Pulmonary artery endothelial cell (primary cell): ENCODE results near the gene RAB43. TPM values are rescaled to one million over a fixed set of nuclear protein-coding genes. Genes with fewer than 3 reads are reported as not detected.
"Not testable (repeated sequence)": the region's sequence is repeated elsewhere in the genome, so short reads cannot be mapped to it uniquely, and the experiment has no call there.

Source experiments
- DNase-seq: peaks from one replicate; pipeline ENCODE4 v3.0.0-alpha.2; 2011; ENCODE audit warnings: low read depth, low spot score
- total RNA-seq: library from RNA; depleted of rRNA; stranded (reverse); fragments of >200 nt; gene quantifications from 2 replicates; pipeline ENCODE4 v1.2.3, GENCODE V29; 2014

Gene RAB43
- total RNA-seq: 27.7 and 29.4 TPM in 2 replicates

DNA sequence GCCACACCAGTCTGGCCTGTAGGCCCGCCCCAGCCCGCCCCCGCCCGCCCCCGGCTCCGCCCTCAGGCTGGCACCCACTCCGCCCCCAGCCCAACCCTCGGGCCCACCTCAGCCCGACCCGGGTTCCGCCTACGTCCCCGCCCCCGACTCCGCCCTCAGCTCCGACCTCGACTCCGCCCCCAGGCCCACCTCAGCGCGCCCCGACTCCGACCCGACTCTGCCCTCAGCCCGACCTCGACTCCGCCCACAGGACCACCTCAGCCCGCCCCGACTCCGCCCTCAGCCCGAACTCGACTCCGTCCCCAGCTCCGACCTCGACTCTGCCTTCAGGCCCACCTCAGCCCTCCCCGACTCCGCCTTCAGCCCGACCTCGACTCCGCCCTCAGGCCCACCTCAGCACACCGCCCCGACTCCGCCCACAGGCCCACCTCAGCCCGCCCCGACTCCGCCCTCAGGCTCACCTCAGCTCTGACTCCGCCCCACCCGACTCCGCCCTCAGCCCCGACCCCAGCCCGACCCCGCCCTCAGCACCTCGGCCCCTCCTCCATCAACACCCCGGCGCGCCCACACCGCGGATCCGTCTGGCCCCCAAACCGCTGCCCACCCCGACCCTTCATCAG, at the start of gene RAB43:
TSS of gene RAB43 (minus strand) at position 13 of the 620 bp plus-strand sequence. CDS start 315 bp downstream, outside the sequence.
- DNase-seq: peak; percentile 41

DNA sequence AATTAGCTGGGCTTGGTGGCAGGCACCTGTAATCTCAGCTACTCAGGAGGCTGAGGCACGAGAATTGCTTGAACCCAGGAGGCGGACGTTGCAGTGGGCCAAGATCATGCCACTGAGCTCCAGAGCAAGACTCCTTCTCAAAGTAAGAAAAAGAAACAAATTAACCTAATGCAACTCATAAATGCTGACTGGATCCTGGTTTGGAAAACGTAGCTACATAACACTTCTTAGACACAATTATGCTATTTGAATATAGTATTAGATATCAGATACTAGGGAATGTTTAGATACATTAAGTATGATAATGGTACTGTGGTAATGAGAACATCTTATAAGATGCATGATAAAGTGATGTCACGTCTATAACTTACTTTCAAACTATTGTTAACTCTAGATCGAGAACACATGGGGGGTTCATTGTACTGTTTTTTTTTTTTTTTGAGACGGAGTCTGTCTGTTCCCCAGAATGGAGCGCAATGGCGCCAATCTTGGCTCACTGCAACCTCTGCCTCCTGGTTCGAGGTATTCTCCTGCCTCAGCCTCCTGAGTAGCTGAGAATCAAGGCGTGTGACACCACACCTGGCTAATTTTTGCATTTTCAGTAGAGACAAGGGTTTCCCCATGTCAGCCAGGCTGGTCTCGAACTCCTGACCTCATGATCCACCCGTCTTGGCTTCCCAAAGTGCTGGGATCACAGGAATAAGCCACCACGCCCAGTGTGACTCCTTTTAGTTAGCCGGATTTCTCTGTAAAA, 45.2 kb upstream of the RAB43 start:
- DNase-seq: no peak

DNA sequence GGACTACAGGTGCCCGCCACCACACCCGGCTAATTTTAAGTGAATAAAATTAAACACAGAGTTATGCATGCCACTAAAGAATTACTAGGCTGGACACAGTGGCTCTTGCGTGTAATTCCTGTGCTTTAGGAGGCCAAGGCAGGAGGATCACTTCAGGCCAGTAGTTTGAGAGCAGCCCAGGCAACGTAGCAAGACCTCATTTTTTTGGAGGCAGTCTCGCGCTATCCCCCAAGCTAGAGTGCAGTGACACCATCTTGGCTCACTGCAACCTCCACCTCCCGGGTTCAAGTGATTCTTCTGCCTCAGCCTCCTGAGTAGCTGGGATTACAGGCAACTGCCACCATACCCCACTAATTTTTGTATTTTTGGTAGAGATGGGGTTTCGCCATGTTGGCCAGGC, 44.0 kb upstream of the RAB43 start:
- not testable (repeated sequence) for DNase-seq

DNA sequence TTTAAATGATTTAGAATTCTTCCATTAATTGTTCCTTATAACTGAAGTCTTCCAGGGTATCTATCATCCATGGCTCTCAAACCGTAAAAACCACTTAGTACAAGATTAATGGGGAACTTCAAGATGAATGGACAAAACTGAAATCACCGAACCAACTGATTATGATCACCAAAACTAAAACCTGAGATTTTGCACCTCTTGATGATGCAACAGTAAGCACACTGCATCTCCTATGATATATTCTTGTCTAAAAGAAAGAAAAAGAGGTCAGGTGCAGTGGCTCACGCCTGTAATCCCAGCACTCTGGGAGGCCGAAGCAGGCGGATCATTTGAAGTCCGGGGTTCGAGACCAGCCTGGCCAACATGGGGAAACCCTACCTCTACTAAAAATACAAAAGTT, 42.9 kb upstream of the RAB43 start:
- no peak for DNase-seq

DNA sequence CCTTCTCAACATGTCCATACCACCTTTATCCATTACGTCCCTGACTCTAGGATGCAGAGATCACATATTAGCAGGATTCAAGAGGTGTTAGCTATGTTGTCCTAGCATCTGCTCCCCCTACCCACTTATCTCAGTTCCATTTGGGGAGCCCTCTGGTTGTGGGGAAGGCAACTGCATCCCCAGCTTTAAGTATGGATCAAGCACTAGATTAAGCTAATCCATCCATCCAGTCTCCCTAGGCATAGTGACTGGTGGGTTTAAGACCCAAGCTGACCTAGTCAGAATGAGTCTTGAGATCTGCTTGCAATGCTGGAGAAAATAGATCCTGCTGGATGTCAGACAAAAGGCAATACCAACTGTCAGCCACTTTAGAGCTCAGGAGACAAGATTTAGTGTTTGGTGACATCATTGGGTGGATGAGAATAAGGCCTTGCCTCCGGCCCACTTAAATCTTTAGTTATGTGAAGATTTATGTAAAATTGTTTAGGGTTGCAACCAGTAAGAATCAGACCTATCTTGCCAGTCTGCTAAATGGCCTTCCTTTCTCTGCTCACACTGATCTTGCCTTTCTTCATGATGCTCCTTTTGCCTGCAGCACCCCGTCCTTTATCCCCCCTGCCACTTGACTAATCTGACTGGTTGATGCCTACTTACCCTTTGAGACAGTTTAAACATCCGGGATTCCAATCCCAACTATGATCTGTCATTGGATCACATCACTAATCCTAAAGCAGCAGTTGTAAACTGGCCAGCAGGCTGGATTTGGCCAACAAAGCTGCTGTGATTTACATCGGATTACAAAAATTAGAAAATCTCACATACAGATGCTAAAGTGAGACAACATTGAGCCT, 41.4 kb upstream of the RAB43 start:
- DNase-seq: no peak

DNA sequence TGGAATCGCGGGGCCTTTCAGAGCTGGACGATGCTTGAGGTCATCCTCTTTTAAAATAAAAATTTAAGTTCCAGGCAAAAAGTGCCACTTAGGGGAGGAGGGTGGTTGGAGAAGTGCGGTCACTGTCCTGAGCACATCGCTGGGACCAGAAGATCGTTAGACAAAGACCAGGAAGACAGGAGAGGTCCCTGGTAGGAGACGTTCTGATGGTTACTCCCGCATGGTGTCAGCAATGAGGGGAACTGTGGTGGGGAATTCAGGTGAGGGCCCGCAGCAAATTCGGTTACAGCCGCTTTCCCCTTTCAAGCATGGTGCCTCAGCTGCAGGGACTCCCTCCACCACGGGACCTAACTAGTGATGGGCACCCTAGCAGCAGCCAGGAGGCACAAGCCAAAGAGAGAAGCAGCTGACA, 40.3 kb upstream of the RAB43 start:
- no peak for DNase-seq

DNA sequence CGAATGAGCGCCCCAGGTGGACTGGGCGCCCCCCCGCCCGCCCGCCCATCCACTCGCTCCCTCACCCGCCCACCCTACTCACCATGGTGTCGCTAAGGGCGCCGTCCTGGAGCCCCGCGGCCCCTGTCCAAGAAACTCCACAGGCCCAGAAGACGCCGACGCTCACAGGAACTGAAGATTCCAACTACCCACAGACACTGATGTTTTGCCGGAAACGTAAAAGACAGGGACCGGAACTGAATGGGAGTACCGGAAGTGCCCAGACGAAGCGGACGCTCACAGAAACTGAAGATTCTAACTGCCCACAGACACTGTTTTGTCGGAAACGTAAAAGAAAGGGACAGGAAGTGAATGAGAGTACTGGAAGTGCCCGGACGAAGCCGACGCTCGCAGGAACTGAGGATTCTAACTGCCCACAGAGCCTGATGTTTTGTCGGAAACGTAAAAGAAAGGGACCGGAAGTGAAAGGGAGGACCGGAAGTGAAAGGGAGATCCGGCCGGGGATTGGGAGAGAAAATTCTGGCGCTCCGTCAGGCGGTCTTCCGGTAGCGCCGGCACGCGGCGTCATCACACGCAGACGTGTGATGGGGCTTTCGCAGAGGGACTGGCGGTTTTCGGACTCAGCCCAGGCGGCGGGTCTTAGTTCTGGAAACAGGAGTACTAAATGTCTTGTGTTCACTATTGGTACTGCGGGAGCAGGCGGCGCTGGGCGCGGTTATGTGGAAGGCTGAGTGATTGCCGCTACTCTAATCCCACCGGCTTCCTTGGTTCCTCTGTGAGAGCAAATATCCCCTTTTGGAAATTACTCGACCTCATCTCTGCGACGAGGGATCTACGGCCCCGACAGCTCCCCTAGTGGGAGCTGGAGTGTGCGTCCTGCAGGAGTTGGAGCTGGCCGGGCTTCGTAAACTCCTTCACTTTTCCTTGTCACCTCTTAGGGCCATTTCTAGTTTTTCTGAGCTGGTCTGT, 39.6 kb upstream of the RAB43 start, which contains the start of gene ISY1:
TSS of gene ISY1 (minus strand) at position 173 of the 969 bp plus-strand sequence. CDS start at position 85, 88 bp downstream.
- peak; percentile 91 for DNase-seq

DNA sequence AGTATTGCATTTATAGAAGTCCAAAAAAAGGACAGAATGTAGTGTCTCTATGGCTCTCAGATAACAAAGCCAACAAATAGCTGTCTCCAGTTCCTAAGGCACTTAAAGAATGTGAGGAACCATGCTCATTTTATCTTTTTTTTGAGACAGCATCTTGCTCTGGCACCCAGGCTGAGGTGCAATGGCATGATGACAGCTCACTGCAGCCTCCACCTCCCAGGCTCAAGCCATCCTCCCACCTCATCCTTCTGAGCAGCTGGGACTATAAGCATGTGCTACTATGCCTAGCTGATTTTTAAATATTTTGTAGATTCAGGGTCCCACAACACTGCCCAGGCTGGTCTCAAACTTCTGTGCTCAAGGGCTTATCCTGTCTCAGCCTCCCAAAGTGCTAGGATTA, 23.2 kb upstream of the RAB43 start:
- DNase-seq: no peak

DNA sequence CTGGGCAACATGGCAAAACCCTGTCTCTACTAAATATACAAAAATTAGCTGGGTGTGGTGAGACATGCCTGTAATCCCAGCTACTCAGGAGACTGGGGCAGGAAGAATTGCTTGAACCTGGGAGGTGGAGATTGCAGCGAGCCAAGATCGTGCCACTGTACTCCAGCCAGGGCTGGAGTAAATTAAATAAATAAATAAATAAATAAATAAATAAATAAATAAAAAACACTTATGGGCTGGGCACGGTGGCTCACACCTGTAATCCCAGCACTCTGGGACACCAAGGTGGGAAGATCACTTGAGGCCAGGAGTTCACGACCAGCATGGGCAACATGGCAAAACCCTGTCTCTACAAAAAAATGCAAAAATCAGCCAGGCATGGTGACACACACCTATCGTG, 19.4 kb upstream of the RAB43 start:
- DNase-seq: not testable (repeated sequence)

DNA sequence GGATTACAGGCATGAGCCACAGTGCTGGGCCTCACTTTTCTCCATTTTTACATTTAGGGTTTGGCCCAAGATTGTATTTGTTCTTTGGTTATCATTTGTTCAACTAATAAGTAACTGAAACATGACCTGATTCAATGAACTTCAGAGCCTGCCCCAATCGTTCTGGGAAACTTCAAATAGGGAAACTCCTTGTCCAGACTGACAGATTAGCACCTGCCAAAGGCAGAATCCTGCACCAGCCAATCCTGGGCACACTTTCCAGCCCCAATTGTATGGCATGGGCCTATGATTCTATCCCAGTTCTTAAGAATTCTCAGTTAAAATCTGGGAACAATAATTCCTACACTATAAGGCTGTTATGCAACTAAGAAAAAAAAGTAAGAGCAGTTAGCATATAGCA, 18.3 kb upstream of the RAB43 start:
- DNase-seq: no peak

DNA sequence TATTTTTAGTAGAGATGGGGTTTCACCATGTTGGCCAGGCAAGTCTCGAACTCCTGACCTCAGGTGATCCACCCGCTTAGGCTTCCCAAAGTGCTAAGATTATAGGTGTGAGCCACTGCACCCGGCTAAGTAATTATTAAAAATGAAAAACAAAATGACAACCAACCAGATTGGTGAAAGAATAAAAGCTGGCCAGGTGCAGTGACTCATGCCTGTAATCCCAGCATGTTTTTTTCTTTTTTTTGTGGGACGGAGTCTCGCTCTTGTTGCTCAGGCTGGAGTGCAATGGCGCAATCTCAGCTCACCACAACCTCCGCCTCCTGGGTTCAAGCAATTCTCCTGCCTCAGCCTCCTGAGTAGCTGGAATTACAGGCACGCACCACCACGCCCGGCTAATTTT, 14.7 kb upstream of the RAB43 start:
- not testable (repeated sequence) for DNase-seq

DNA sequence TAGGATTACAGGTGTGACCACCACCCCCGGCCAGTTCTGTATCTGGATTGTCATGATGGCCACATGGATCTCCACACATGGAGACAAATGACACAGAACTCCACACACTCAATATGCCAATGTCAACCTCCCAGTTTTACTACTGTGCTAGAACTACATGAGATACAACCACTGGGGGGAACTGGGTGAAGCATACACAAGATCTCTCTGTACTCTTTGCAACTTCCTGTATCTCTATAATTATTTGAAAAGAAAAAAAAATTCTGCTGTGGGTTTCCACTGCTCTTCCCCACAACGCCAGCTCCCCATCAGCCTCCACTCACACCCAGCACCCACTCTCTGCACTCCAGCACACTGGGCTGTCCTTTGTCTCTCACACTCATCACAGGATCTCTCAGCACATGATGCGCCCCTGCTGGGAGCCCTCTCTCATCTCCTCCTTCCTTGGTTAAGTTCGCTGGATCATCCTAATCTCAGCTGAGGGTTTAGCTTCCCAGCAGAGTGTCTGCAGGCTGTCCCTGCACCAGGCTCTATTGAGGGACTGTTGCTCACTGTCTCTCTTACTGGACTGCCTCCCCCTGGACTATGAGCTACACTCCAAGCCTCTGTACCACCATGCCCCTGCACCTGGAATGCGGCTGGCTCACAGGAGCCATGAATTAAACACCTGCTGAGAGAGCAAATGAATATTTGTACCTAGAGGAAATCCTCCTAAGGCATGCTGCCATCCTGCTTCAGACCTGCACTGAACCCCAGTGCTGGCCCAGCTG, 10.7 kb upstream of the RAB43 start:
- no peak for DNase-seq

DNA sequence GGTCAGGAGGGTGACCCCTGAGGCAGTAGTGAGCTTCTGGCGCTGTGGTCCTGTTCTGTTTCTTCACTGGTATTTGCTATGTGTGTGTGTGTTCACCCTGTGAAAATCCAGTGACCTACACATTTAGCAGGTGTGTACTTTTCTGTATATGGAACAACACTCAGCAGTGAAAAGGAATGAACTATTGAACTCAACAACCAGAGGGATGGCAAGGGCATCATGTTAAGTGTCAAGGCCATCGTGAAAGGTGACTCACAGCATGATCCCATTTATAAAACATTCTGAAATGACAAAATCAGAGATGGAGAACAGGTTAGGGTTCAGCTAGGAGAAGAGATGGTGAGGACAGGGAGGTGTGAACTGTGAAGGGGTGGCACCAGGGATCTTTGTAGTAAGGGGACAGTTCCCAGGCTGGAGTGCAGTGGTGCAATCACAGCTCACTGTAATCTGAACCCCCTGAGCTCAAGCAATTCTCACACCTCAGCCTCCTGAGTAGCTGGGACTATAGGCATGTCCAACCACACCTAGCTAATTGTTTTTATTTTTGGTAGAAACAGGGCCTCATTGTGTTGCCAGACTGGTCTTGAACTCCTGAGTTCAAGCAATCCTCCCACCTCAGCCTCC, 10.0 kb upstream of the RAB43 start:
- DNase-seq: no peak

DNA sequence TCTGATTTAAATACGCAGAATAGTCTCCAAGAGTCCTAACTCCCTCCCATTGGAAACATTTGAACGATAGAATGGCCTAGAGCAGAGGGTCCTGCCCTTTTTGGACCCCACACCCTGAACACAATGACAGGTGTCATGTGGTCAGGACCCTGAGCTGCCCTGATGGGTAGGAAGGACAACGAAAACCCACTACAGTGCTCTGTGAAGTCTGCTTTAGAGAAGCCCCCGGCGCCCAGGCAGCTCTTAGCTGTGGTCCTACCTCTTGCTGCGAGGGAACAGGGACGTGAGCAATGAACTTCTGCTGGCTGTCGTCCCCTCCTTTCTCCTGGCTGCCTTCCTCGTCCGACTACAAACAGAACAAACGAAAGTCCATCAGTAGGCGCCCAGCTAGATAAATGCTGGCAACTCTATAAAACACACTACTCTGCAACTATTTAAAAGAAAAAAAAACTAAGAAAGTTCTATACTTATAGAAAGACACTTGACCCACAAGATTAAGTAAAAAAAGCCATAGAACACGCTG, 8.7 kb upstream of the RAB43 start:
- no peak for DNase-seq

DNA sequence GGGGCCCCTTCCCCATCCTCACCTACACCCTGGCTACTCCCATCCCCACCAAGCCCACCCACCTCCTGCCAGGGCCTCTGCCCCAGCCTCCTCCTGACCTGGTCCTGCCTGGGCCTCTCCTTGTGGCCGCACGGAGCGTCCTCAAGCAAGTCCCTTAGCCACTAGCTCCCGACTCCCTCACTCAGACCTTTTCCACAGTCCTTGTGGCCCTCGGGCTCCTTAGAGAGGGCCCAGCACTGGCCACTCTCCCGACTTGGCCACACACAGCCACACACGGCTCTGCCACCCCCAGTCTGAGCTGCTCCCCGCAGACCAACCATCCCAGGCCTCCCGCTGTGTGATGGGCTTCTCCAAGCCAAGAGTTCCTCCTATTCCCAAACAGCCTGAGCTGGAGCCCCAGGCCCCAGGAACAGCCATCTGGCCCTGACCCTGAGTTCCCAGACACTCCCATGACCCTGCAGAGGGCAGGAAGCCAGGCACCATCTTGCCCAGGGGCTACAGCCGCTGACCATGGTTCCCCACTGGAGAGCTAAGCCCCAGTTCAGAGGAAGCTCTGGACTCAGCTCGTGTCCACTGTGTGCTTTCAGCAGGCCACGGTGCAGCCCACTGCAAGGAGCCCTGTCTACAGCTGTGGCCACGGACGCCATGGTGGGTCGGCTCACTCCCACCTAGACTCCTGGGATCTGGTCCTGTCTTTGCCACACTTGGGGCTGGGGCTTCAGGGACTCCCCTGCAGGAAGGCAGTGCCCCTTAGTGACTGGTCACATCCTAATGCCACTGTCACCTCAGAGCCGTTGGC, 7.0 kb upstream of the RAB43 start:
- DNase-seq: no peak

DNA sequence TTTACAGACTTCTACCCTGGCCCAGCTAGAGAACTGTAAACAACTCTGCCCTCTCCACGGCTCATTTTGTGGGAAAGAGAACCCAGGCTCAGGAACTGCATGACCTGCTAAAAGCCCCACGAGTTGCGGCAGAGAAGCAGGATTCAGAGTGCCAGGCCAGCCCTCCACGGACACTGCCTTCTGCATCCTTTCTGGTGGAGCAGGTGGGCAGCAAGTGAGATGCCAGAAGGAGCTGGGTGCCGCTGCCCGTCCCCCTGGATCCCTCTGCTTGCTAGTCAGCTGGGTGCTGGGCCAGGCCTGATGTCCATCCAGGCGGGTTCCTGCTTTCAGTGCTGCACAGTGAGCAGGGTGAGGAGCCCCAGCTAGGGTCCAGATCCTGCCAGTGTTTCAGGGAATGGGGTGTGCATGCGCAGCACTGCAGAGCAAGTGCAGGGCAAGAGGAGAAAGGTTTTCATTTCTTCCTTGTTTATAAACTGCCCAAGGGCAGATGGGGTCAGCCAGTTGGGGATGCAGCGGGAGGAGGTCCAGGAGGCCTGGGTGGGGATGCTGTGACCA, 5.2 kb upstream of the RAB43 start:
- DNase-seq: no peak

DNA sequence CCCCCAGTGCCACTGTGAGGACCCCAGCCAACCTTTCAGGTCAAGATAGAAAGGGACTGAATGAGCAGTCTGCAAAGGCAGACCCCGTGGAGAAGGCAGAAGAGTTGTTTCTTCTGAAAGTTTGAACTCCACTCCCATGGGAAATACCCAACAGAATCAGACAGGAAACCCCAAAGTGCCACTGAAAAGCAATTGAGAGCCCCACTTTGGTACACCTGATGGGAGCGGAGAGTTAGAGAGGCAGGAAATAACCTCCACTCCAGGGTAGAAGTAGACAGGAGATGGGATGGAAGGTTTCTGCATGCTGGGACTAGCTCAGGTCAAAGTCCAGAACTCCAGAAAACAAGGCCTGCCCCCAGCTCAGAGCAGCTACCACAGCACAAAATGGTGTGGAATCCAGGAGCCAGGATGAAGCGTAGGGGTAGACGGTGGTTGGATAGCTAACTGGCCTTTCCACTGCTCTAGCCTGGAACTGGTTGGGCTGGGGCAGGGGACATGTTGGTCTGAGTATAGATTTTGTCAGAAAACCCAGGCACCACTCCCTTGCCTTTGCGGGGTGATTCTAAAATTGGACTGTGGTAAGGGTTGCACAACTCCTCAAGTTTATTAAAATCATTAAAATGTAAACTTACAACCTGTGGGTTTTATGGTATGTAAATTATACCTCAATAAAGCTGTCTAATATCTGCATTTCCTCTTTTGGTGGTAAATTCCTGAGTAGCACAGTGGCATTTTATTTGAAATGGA, 1.9 kb upstream of the RAB43 start:
- no peak for DNase-seq
